GM12878 (cell line): ENCODE measurements around the gene GSTA3. TPM values are rescaled to one million over a fixed set of nuclear protein-coding genes. Genes with fewer than 3 reads are reported as not detected.
"Not testable (repeated sequence)": the region's sequence is repeated elsewhere in the genome, so short reads cannot be mapped to it uniquely, and the experiment has no call there.

Source experiments
- ATAC-seq: fragments of 200-7000 bp; cut with Tn5 transposase; 3 replicates; pipeline ENCODE4 v1.9.1; 2020; ENCODE audit warnings: mild to moderate bottlenecking, moderate library complexity
- BruUV-seq: library from RNA; stranded (reverse); fragments of 400-500 nt; replicated peaks from 2 replicates; lab custom pipeline; 2021; lab: Mats Ljungman, UMichigan
- CTCF ChIA-PET: fragments of 300-600 bp; sonication (Branson Sonifier 250); formaldehyde crosslinking; extraction: SDS; loops from one replicate; lab custom pipeline; 2021; ENCODE audit warnings: inconsistent platforms; lab: Yijun Ruan, JAX
- POLR2A ChIA-PET: fragments of 350-600 bp; formaldehyde crosslinking; extraction: SDS; loops from one replicate; lab custom pipeline; 2021; ENCODE audit warnings: inconsistent platforms; lab: Charles Lee
- RAD21 ChIA-PET: fragments of 300-600 bp; sonication (Branson Sonifier 250); formaldehyde crosslinking; loops from one replicate; lab custom pipeline; 2023; ENCODE audit warnings: antibody characterized with exemption; ENCODE audit not compliant: unreplicated experiment; lab: Charles Lee
- SMC1A ChIA-PET: fragments of 300-600 bp; sonication (Branson Sonifier 250); formaldehyde crosslinking; loops from one replicate; lab custom pipeline; 2023; ENCODE audit not compliant: unreplicated experiment, uncharacterized antibody; lab: Charles Lee
- DNase-seq: peaks from one replicate; pipeline ENCODE4 v3.0.0-alpha.2; 2011; ENCODE audit warnings: low read depth, low spot score
- FAIRE-seq: peaks from 3 replicates; lab custom pipeline; 2011; peaks lifted over from hg19 to GRCh38; lab: Jason Lieb, UNC
- H2AFZ ChIP-seq: 2 replicates; pipeline ENCODE4 v1.6.0; 2011; ENCODE audit warnings: low read depth, low read length, control low read depth; ENCODE audit not compliant: control insufficient read depth
- H3K27ac ChIP-seq: 2 replicates; pipeline ENCODE4 v1.5.1; 2011; ENCODE audit warnings: control low read depth; ENCODE audit not compliant: control insufficient read depth, insufficient read depth
- H3K27me3 ChIP-seq, 2 experiments: replicated peaks in 1 of 2; 2 replicates each; pipeline versions ENCODE4 v1.6.0 to v1.6.1; 2011; ENCODE audit warnings: low read length in 1 of 2; ENCODE audit not compliant: control insufficient read depth in 2 of 2, insufficient read depth in 2 of 2
- H3K36me3 ChIP-seq, 2 experiments: 2 replicates each; pipeline ENCODE4 v1.5.1; 2011; ENCODE audit warnings: low read length in 1 of 2; ENCODE audit not compliant: control insufficient read depth in 2 of 2, insufficient read depth in 2 of 2
- H3K4me1 ChIP-seq: 2 replicates; pipeline ENCODE4 v1.6.1; 2011; ENCODE audit warnings: mild to moderate bottlenecking, low read length, moderate library complexity, mixed read lengths; ENCODE audit not compliant: control insufficient read depth, insufficient read depth
- H3K4me2 ChIP-seq: 2 replicates; pipeline ENCODE4 v1.6.0; 2011; ENCODE audit warnings: control low read depth; ENCODE audit not compliant: control insufficient read depth, insufficient read depth
- H3K4me3 ChIP-seq: fragments of 200-600 bp; sonication (generic); 2 replicates; pipeline ENCODE4 v1.5.1; 2016
- H3K79me2 ChIP-seq: 2 replicates; pipeline ENCODE4 v1.6.0; 2011; ENCODE audit warnings: low read length; ENCODE audit not compliant: control insufficient read depth, insufficient read depth
- H3K9ac ChIP-seq: 2 replicates; pipeline ENCODE4 v1.8.0; 2011; ENCODE audit warnings: low read length, control low read depth, mixed read lengths; ENCODE audit not compliant: control insufficient read depth, insufficient read depth
- H3K9me3 ChIP-seq: replicated peaks from 3 replicates; pipeline ENCODE4 v1.5.1; 2011; ENCODE audit warnings: mild to moderate bottlenecking, low read length; ENCODE audit not compliant: control insufficient read depth, insufficient read depth
- H4K20me1 ChIP-seq: 2 replicates; pipeline ENCODE4 v1.6.0; 2011; ENCODE audit not compliant: control insufficient read depth, insufficient read depth
- CHD4 ChIP-seq: fragments of 200-600 bp; sonication (generic); IDR thresholded peaks from 2 replicates; pipeline ENCODE4 v1.6.1; 2016; ENCODE audit warnings: mild to moderate bottlenecking
- SMC3 ChIP-seq: IDR thresholded peaks from 2 replicates; pipeline ENCODE4 v1.6.1; 2011; ENCODE audit warnings: low read length, improper control_type of control experiment, borderline replicate concordance
- WGBS: methylation state at CpG from one replicate; pipeline ENCODE4 v1.1.6; 2016; ENCODE audit warnings: low lambda C conversion rate; ENCODE audit not compliant: insufficient replicate concordance, insufficient coverage; ENCODE audit errors: missing lambda C conversion rate; 5-methylcytosine and 5-hydroxymethylcytosine counted together
- in situ Hi-C: fragments of 300-500 bp; cut with MboI; formaldehyde crosslinking; loops from 9 replicates; pipeline ENCODE4 v1.14.3; 2018; ENCODE audit warnings: mixed read lengths
- intact Hi-C: fragments of 100-400 bp; cut with micrococcal nuclease; formaldehyde crosslinking; loops from one replicate; pipeline ENCODE4 v1.14.2; 2022; ENCODE audit not compliant: unreplicated experiment
- polyA plus RNA-seq, 11 experiments: library from polyadenylated mRNA; depleted of rRNA in 4 of 11; unstranded in 6 of 11; stranded (reverse) in 5 of 11; fragments of >200 nt; fragmentation: Nextera tagmentation in 4 of 11; fragmentation: Illumina TruSeq in 1 of 11; extraction: Ambion mirVana in 4 of 11; extraction: Trizol in 1 of 11; gene quantifications; 1 replicate in 1 of 11; 2 replicates in 10 of 11; pipeline versions ENCODE4 v1.2.1 to v1.2.3, GENCODE V29; 2011 to 2016; ENCODE audit warnings: inconsistent platforms in 2 of 11, missing spikeins in 2 of 11, low read depth in 1 of 11
- total RNA-seq, 4 experiments: library from RNA; depleted of rRNA in 3 of 4; stranded (reverse); fragments of >200 nt in 3 of 4; fragmentation: Illumina TruSeq in 1 of 4; extraction: Trizol in 1 of 4; gene quantifications; 2 replicates each; pipeline versions ENCODE4 v1.2.1 to v1.2.3, GENCODE V29; 2013 to 2021

Gene GSTA3
- total and polyA plus RNA-seq, 10 of the 15 experiments (the other 5 are each of a cell fraction or from before 2014, with no cell fraction given) = not detected

GRCh38 chr6:52868240-52868639, 41.3 kb downstream of the GSTA3 start:
- no peak for DNase-seq
- in situ Hi-C loops (no loop called here), intact Hi-C loops (no loop called here)
- Histone ChIP-seq H4K20me1 (no peaks in the 10 kb centered on the region), H3K27me3 (no peaks in the 10 kb centered on the region)
- CTCF ChIA-PET = interaction anchor here (1.0 kb wide), 1 partner anchor 29 kb away, joined by 3 read pairs; no protein-coding TSS in a partner anchor
- no peak for TF ChIP-seq SMC3
- no peak for TF ChIP-seq CHD4
- TF ChIP-seq, all 136 proteins: peak for 0
- no peaks in the 10 kb centered on the region for H3K9me3 ChIP-seq
- no peak overlapping the region for H3K9ac ChIP-seq
- H3K4me3 ChIP-seq = no peak overlapping the region
- no peak overlapping the region for H3K4me2 ChIP-seq
- RAD21 ChIA-PET = no interaction called here
- POLR2A ChIA-PET = interaction anchor here (0.5 kb wide), 1 partner anchor 193 kb away, joined by 5 read pairs; no protein-coding TSS in a partner anchor
- WGBS = 0% methylated on average over 1 of the region's 1 CpG
- BruUV-seq = no TSS peak
- no peaks in the 10 kb centered on the region for H3K36me3 ChIP-seq
- FAIRE-seq = no peak
- ATAC-seq = no peak
- SMC1A ChIA-PET = no interaction called here
- H3K79me2 ChIP-seq = no peaks in the 10 kb centered on the region
- H2AFZ ChIP-seq = no peak overlapping the region
- H3K4me1 ChIP-seq = no peaks in the 10 kb centered on the region
- H3K27ac ChIP-seq = no peak overlapping the region

- DNase-seq, FAIRE-seq, H2AFZ ChIP-seq: not testable (repeated sequence)
These were observed 48.3 kb downstream of the GSTA3 start for GRCh38 chr6:52861151-52861550.

More at GRCh38 chr6:52861151-52861550, 48.3 kb downstream of the GSTA3 start:
- ATAC-seq, H3K4me2 ChIP-seq, H4K20me1 ChIP-seq, H3K27ac ChIP-seq, in situ Hi-C loops, H3K4me3 ChIP-seq, H3K9me3 ChIP-seq, RAD21 ChIA-PET, H3K79me2 ChIP-seq, H3K4me1 ChIP-seq, intact Hi-C loops, H3K27me3 ChIP-seq, SMC1A ChIA-PET, H3K36me3 ChIP-seq, BruUV-seq, CTCF ChIA-PET, H3K9ac ChIP-seq: not testable (repeated sequence)
- WGBS = 42% methylated on average over 7 of the region's 7 CpGs
- POLR2A ChIA-PET = interaction anchor here (0.6 kb wide), 1 partner anchor 163 kb away, joined by 3 read pairs; no protein-coding TSS in a partner anchor
